ENCODE data around the gene VARS1.
"Not testable (repeated sequence)": the region's sequence is repeated elsewhere in the genome, so short reads cannot be mapped to it uniquely, and the experiment has no call there.

VARS1 gene

DNA sequence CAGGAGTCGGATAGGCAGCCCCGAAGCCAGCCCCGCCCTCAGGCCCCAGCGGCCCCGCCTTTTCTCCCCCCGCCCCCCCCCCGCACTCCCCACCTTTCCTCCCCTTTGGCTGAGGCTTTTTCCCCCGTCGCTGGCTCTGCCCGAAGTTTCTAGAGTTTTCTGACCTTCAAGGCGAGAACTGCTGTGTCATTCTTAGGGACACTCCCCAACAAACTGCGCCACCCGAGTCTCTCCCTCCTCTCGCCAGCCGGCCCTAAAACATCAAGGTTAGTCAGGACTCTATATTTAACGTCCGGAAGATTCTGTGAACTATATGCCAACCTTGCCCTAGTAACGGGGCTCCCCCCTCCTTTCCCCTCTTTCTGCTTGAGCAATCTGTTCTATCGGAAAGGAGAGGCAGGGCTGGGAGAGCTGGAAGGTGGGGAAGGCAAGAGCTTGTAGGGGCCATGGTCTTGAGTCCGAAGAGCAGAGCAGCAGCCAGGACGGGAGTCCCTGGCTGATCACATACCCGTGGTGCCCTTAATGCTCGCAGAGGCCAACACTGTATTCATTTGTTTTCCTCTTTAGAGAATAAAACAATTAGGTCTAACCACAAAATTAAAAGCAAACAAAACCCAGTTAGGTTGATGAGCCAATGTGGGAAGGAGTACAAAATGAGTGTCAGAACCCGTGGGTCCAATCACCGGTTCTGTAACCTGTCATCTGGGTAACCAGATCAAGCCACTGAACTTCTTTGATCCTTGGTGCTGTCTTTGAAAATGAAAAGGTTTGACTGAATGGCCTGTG is 26.7 kb upstream of the VARS1 start:
- DNase-seq (ENCODE audit: low spot score), result peak; percentile 82

DNA sequence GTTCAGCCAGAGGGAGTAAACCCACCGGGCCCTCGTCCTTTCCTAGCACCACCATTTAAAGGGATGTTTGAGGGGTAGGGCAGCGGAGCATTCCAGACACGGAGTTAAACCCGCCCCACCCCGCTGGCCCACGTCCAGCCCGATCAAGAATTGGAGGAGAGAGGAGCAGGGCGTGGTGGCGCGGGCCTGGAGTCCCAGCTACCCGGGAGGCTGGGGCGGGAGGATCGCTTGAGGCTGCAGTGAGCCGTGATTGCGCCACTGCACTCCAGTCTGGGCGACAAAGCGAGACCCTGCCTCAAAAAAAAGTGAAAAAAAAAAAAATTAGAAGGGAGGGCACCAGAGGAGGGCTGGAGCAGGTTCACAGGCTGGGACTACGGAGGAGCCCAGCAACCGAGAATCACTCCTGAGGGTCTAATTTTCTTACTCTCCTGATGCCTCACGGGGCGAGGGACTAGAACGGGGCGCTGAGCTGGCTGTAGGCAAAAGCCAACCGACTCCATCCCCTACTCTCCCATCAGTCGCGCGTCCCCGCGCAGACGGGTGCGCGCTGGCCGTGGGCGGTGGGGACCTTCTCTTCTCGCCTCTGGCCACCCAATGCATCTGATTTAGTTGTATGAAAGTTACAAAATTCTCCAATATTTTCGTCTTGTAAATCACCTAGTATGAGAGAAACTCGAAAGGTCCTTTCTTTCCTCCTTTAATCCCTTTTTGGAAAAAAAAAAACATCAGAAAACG is 25.9 kb upstream of the VARS1 start:
- DNase-seq (ENCODE audit: low spot score), result peak; percentile 70

DNA sequence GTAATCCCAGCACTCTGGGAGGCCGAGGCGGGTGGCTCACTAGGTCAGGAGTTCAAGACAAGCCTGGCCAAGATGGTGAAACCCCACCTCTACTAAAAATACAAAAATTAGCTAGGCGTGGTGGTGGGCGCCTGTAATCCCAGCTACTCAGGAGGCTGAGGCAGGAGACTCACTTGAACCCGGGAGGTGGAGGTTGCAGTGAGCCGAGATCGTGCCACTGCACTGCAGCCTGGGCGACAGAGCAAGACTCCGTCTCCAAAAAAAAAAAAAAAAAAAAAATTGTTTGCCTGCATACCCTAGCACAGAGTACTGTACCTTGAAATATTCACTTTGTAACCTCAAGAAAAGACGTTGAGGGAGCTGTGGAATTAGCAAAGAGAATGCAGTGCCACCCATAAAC is 24.8 kb upstream of the VARS1 start:
- DNase-seq (ENCODE audit: low spot score), result not testable (repeated sequence)

DNA sequence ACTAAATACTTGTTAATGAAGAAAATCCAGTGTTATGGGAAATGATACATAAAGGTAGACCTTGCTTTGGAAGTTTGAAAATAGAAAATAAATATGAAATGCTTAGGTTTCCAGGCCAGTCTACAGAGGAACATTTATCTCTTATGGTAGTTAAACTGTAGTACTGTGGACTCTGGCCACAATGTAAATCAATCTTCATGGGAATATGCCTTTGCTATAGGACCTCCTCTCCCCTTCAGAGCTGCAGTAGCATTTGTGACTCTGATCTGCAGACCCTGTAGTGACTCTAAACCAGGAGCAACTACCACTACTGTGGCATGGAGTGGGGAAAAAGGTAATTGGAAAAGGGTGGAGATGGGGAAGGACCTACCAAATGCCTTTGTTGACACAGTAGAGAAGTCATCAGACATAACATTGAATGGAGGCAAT is 24.3 kb upstream of the VARS1 start:
- DNase-seq (ENCODE audit: low spot score), result no peak

DNA sequence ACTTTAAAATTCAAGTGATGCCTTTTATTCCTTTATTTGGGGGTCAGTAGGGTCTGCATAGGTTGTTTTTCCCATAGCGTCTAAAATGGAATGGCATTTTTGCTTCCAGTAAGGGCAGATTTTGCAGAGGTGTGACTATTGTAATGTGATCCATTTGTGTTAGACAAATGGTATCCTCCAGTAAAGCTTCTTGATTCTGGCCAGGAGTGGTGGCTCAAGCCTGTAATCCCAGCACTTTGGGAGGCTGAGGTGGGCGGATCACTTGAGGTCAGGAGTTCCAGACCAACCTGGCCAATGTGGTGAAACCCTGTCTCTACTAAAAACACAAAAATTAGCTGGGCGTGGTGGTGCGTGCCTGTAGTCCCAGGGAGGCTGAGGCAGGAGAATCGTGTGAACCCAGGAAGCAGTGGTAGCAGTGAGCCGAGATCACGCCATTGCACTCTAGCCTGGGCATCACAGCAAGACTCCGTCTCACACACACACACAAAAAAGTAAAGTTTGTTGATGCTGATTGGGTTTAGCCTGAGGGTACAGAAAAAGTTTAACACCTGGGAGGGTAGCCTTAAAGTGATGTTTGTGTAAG is 22.5 kb upstream of the VARS1 start:
- DNase-seq (ENCODE audit: low spot score), result peak; percentile 38

DNA sequence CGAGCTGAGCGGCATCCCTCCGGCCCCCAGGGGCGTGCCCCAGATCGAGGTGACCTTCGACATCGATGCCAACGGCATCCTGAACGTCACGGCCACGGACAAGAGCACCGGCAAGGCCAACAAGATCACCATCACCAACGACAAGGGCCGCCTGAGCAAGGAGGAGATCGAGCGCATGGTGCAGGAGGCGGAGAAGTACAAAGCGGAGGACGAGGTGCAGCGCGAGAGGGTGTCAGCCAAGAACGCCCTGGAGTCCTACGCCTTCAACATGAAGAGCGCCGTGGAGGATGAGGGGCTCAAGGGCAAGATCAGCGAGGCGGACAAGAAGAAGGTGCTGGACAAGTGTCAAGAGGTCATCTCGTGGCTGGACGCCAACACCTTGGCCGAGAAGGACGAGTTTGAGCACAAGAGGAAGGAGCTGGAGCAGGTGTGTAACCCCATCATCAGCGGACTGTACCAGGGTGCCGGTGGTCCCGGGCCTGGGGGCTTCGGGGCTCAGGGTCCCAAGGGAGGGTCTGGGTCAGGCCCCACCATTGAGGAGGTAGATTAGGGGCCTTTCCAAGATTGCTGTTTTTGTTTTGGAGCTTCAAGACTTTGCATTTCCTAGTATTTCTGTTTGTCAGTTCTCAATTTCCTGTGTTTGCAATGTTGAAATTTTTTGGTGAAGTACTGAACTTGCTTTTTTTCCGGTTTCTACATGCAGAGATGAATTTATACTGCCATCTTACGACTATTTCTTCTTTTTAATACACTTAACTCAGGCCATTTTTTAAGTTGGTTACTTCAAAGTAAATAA is 21.8 kb upstream of the VARS1 start:
- peak; percentile 46 for DNase-seq (ENCODE audit: low spot score)

DNA sequence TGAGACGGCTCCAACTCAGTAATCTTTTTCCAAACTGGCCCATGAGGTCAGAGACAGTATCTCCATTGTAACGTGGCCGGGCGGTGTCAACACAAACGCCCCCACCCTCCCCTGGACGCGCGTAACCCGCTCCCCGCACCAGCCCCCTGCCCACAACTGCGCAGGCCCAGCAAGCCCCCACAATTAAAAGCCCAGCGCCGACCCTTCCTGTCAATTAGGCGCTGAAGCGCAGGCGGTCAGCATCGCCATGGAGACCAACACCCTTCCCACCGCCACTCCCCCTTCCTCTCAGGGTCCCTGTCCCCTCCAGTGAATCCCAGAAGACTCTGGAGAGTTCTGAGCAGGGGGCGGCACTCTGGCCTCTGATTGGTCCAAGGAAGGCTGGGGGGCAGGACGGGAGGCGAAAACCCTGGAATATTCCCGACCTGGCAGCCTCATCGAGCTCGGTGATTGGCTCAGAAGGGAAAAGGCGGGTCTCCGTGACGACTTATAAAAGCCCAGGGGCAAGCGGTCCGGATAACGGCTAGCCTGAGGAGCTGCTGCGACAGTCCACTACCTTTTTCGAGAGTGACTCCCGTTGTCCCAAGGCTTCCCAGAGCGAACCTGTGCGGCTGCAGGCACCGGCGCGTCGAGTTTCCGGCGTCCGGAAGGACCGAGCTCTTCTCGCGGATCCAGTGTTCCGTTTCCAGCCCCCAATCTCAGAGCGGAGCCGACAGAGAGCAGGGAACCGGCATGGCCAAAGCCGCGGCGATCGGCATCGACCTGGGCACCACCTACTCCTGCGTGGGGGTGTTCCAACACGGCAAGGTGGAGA is 19.7 kb upstream of the VARS1 start, which contains the start of the genes HSPA1A and HSPA1L:
HSPA1A (plus strand) TSS at position 519 of the 814 bp plus-strand sequence; CDS start at position 733, 214 bp downstream.
HSPA1L (minus strand) TSS at position 259 of the 814 bp plus-strand sequence. CDS start 3,311 bp downstream, outside the sequence.
- peak; percentile 97 for DNase-seq (ENCODE audit: low spot score)

DNA sequence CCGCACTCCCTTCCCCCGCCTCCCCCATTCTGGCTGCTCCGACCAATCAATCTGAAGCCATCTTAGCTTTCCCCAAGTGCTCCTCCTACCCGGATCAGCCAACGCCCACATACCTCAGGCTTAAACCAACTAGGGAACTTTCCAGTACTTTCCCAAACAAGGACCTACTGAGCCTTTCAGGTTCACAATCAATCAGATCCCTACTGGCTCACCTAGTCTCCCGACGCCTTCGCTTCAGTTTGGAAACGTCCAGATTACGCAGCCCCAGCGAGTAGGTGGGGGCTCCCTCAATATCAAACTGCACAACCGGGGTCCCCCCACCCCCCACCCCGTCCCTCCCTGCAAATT is 19.1 kb upstream of the VARS1 start:
- DNase-seq (ENCODE audit: low spot score), result peak; percentile 98

DNA sequence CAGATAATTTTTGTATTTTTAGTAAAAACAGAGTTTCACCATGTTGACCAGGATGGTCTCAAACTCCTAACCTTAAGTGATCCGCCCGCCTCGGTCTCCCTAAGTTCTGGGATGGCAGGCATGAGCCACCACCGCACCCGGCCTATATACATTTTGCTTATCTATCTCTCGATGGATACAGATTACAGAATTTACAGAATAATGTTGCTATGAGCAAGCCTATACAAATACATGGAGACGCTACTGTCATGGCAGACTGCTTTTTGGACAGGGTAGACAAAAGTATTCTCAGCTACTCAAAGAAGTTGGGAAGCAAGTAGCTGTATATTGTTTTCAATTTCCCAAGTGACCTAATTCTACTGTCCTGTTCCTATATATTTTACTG is 17.9 kb upstream of the VARS1 start:
- DNase-seq (ENCODE audit: low spot score), result no peak

DNA sequence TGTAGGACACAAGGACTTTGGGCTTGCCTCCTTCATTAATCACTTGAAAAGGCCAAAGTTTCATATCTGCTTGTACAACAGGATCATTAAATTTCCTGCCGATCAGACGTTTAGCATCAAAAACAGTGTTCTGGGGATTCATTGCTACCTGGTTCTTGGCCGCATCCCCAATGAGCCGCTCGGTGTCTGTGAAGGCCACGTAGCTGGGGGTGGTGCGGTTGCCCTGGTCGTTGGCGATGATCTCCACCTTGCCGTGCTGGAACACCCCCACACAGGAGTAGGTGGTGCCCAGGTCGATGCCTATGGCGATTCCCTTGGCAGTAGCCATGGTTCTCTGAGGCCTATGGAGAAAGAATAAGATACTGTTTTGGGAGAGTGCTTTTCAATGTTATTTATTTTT is 16.1 kb upstream of the VARS1 start:
- no peak for DNase-seq (ENCODE audit: low spot score)

DNA sequence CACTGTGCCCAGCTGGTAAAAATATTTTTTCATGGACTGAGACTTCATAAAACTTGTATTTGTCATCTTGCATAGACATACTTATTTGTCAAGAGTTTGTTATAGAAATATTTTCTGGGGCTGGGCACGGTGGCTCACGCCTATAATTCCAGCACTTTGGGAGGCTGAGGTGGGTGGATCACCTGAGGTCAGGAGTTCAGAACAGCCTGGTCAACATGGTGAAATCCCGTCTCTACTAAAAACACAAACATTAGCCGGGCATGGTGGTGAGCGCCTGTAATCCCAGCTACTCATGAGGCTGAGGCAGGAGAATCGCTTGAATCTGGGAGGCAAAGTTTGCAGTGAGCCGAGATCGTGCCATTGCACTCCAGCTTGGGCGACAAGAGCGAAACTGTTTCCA is 13.0 kb upstream of the VARS1 start:
- DNase-seq (ENCODE audit: low spot score), result not testable (repeated sequence)

DNA sequence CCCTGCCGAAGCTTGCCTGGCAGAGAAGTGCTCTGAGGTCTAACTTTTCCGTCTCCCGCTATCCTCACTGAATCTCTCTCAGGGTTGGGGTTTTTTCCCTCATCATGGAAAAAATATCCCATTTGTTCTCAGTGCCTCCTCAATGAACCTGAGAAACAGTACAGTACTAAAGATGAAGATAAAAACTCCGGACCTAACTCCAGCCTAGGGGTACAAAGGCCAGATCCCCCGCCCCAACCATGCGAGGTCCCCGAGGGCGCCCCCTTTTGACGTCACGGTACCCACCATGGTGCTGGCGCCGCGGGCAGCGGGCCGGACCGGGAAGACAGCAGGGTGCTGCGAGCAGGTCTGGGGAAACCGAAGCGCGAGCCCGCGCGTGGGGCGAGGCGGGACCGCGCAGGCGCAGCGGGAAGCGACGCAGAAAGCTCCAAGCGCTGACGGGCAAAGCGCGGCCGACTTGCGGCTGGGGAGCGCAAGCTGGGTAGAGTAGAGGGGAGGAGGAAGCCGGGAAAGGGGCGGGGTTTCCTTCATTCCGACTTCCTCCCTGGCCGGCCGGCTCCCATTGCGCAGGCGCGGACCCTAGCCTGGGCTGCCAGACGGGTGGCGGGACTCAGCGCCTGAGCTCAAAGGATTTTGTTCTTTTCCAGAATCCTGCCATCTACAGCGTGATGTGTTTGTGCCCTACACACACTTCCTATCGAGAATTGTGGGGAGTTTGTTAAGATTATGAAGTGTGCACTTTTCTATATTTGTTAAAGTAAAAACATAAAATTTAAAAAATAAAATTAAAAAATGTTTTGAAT is 11.1 kb upstream of the VARS1 start, which contains the start of gene LSM2:
LSM2 (minus strand) TSS at position 497 of the 803 bp plus-strand sequence; CDS start at position 288, 209 bp downstream.
- peak; percentile 98 for DNase-seq (ENCODE audit: low spot score)

DNA sequence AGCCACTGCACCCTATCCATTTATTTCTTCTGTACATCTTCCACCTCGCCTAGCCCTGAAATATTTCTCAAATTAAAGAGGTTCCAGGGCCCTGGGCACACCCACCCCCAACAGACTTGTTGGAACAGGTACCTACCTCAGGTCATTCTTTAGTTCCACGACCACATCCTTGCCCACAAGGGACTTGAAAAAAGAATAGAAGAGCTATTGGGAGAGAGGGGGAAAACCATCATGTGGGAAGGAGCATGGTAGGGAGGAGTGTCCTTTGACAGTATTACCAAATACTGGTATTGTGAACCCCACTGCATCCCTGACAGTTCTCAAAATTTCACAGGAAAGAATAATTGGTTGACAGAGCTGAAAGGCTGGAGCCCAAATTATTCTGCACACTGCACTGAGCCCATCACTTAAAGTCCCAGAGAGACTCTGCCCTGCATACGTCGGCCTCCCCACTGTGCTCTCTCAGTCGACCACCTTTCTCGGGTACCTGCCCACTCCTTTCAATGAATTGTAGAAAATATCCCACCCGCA is 10.5 kb upstream of the VARS1 start:
- DNase-seq (ENCODE audit: low spot score), result no peak

DNA sequence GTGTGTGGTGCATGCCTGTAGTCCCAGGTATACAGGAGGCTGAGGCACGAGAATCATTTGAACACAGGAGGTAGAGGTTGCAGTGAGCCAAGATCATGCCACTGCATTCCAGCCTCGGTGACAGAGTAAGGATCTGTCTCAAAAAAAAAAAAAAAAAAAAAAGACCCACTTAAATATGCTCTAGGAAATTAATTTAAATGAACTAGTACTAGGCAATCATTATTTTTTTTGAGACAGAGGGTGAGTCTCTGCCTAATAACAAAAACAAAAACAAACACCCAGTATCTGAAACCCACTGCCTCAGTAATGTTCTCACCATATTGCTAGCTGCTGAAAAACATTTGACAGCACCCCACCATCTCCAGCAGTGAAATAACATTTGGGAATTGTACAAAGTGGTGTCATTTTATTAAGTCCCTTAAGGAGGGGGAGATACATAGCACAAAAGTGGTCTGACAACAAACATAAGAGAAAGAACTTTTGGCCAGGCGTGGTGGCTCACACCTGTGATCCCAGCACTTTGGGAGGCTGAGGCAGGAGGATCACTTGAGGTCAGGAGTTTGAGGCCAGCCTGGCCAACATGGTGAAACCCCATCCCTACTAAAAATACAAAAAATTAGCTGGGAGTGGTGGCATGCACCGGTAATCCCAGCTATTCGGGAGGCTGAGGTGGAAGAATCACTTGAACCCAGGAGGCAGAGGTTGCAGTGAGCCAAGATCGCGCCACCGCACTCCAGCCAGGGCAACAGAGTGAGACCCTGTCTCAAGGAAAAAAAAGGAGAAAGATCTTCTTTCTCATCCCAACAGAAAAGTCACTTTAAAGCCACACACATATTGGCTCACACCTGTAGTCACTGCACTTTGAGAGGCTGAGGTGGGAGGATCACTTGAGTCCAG is 5.7 kb upstream of the VARS1 start:
- DNase-seq (ENCODE audit: low spot score), result not testable (repeated sequence)

DNA sequence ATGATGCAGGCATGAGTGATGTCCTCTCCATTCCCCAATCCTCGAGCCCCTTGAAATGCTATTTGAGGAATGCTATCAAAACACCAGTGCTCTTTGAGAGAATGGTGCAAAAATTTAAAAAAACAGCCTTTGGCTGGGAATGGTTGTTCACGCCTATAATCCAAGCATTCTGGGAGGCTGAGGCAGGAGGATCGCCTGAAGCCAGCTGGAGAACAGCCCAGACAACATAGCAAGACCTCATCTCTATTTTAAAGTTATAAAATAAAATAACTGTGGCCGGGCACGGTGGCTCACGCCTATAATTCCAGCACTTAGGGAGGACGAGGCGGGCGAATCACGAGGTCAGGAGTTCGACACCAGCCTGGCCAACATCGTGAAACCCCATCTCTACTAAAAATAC is 4.2 kb upstream of the VARS1 start:
- DNase-seq (ENCODE audit: low spot score), result no peak

DNA sequence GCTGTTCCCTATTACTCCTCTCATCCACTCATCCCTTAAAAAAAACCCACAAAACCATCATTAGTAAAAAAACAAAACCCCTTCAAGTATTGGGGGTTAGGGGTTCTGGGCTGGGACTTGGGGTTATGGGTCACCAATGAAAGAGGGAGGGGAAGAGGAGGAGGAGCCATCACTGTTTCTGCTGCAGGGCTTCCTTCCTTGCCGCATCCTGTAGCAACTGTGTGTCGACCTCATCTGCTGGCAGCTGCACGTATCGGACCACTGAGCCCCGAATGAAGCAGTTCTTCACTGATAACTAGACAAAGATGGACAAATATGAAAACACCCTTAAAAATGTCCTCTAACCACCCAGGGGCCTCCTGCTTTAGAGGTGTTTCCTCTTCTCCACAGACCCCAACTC is 2.0 kb upstream of the VARS1 start:
- DNase-seq (ENCODE audit: low spot score), result no peak

DNA sequence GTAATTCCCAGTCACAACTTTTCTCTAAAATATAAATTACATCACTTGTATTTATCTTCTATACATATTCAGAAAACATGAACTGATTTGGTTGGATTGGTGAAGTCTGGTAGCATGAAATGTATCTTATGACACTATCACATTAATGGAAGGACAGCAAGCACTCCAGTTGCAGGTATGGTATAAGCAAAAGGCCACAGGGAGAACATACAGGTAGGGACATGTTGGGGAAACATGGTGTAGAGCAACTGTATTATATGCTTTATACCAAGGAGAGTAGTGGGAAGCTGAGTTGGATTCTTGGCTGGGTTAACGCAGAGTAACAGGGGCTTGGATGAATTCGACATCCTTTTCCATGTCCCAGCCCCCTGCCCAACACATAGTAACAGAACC is 1.4 kb upstream of the VARS1 start:
- DNase-seq (ENCODE audit: low spot score), result no peak

DNA sequence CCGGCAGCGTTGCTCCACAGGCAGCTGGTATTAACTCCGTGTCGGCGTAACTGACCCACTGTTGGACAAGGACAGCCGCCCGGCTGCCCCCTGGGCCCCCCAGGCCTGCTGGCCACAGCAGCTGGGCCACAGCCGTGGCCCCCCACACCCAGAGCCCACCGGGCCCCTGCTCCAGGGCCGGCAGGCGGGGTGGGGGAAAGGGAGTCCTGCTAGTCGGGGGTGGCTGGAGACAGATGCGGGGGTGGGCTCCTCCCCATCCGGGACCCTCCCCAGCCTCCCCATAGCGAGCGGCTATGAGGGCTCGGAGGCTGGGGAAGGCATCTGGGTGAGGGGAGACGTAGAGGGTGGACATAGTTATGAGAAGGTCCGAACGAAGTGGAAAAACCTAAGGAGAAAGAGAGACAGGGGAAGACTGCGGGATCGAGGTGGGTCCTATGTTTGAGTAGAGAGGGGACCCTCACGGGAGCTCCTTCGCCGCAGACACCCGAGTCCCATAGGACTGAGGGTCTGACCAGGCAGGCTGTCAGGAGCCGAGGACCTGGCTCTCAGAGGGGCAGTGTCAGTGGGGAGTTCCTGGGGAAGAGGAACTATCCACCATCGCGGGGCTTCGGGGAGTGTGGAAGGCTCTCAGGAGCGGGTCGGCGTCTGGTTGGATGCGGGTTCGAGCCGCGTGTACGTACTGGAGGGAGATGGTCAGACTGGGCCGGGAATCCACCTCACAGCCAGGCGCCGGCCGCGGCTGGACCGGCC is 511 bp downstream of the VARS1 start:
- DNase-seq (ENCODE audit: low spot score), result no peak
